Measurements from ENCODE around the gene HOXA5.

The HOXA5 gene

DNA sequence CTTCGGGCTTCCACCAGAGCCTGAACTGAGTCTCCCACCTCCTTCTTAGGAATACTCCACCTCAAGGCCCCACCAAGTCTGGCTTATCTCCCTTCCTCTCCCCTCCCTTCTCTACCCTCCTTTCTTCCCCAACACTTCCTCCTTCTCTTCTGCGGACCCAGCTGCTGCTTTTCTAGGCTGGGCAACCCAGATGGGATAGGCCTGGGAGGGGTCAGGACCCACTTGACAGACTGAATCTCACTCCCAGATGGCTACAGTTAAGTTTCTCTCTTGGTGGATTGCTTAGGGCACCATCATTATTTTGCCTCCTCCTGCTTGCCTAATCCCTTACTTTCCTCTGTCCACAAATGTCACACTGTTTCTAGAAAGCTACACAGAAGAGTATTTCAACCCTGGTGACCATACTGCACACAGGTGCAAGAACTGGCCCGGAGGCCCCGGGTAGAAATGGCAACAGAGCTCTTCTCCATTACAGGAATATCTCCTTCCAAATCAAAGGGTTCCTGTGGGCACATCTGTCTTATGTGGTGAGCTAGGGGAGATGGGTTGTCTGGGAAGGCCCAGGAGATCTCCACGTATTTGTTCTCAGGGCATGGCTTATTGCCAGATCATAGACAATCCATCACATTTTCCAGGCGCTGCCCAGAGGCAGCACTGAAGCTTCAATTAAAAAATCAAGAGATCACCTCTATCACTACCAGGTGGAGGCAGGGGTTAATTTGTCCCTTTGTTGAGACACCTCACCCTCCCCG is 46.7 kb upstream of the HOXA5 start:
- peaks cover 33% of the 10 kb centered on the region for H3K27me3 ChIP-seq (ENCODE audit: control insufficient read depth, insufficient read depth, low read length)
- H2AFZ ChIP-seq = no peak overlapping the region
- H3K36me3 ChIP-seq (ENCODE audit: control insufficient read depth, insufficient read depth, low read length) = no peaks in the 10 kb centered on the region
- H3K4me1 ChIP-seq = no peaks in the 10 kb centered on the region
- H3K9me3 ChIP-seq (ENCODE audit: control insufficient read depth, low read length) = no peaks in the 10 kb centered on the region
- no peak for TF ChIP-seq CTCF (IDR thresholded peaks at IDR 0.05)
- H3K4me3 ChIP-seq (ENCODE audit: low read depth, low read length) = no peak overlapping the region
- H3K27ac ChIP-seq = no peak overlapping the region
- H3K4me2 ChIP-seq (ENCODE audit: low read length) = no peak overlapping the region
- H3K9ac ChIP-seq = no peak overlapping the region
- no peaks in the 10 kb centered on the region for H3K79me2 ChIP-seq

GRCh38 chr7:27189295-27189996 is 46.0 kb upstream of the HOXA5 start:
- no peak for TF ChIP-seq CTCF (IDR thresholded peaks at IDR 0.05)
- no peaks in the 10 kb centered on the region for H3K4me1 ChIP-seq
- H3K9ac ChIP-seq = no peak overlapping the region
- no peak overlapping the region for H3K4me3 ChIP-seq (ENCODE audit: low read depth, low read length)
- H3K4me2 ChIP-seq (ENCODE audit: low read length) = no peak overlapping the region
- no peak overlapping the region for H2AFZ ChIP-seq
- H3K36me3 ChIP-seq (ENCODE audit: control insufficient read depth, insufficient read depth, low read length) = no peaks in the 10 kb centered on the region
- H3K79me2 ChIP-seq = no peaks in the 10 kb centered on the region
- no peak overlapping the region for H3K27ac ChIP-seq
- peaks cover 40% of the 10 kb centered on the region for H3K27me3 ChIP-seq (ENCODE audit: control insufficient read depth, insufficient read depth, low read length)
- H3K9me3 ChIP-seq (ENCODE audit: control insufficient read depth, low read length) = no peaks in the 10 kb centered on the region

DNA sequence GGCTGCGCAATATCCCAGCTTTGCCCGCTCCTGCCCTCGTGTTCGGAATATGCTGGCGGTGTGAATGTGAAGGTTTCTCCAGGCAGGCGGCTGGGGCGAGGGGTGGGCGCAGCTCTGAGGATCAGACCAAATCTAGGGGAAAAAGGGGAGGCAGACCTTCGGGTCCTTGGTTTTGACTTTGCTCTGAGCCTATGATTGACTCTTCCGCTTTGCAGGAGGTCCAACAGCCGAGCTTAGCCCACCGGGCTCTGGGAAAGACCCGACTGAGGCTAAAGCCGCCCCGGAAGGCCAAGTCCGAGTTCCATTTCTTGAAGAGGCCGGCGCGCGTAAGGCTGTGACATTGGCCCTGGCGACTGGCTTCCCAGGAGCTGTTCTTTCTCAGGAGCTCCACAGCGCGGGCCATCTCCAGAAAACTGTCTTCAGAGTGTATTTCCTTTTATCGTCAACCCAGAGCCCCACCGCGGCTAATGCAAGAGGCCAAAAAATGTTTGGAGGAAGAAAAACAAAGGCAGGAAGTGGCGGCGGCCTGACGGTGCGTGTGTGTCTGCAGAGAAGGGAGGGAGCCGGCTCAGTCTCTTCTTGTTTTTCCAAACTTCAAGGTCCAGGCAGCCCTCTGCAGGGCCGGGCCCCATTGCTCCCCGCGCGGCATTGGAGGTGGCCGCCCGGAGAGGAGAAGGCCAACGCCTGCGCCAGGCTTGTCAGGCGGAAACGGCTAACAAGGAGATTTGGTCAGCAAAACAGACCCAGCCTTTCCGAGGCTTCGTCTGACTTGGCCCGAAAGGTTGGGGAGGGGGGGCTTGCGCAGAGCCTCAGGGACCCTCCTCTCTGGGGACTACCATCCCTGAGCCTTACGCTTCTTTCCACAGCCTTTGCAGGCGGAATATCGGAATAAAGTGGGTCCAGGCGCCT is 45.2 kb upstream of the HOXA5 start:
- H3K4me1 ChIP-seq = no peaks in the 10 kb centered on the region
- peak overlapping the region; percentile 22 for H2AFZ ChIP-seq
- peaks cover 40% of the 10 kb centered on the region for H3K27me3 ChIP-seq (ENCODE audit: control insufficient read depth, insufficient read depth, low read length)
- no peak overlapping the region for H3K4me3 ChIP-seq (ENCODE audit: low read depth, low read length)
- H3K4me2 ChIP-seq (ENCODE audit: low read length) = no peak overlapping the region
- no peak for TF ChIP-seq CTCF (IDR thresholded peaks at IDR 0.05)
- H3K9me3 ChIP-seq (ENCODE audit: control insufficient read depth, low read length) = no peaks in the 10 kb centered on the region
- no peaks in the 10 kb centered on the region for H3K36me3 ChIP-seq (ENCODE audit: control insufficient read depth, insufficient read depth, low read length)
- no peaks in the 10 kb centered on the region for H3K79me2 ChIP-seq
- no peak overlapping the region for H3K27ac ChIP-seq
- no peak overlapping the region for H3K9ac ChIP-seq

DNA sequence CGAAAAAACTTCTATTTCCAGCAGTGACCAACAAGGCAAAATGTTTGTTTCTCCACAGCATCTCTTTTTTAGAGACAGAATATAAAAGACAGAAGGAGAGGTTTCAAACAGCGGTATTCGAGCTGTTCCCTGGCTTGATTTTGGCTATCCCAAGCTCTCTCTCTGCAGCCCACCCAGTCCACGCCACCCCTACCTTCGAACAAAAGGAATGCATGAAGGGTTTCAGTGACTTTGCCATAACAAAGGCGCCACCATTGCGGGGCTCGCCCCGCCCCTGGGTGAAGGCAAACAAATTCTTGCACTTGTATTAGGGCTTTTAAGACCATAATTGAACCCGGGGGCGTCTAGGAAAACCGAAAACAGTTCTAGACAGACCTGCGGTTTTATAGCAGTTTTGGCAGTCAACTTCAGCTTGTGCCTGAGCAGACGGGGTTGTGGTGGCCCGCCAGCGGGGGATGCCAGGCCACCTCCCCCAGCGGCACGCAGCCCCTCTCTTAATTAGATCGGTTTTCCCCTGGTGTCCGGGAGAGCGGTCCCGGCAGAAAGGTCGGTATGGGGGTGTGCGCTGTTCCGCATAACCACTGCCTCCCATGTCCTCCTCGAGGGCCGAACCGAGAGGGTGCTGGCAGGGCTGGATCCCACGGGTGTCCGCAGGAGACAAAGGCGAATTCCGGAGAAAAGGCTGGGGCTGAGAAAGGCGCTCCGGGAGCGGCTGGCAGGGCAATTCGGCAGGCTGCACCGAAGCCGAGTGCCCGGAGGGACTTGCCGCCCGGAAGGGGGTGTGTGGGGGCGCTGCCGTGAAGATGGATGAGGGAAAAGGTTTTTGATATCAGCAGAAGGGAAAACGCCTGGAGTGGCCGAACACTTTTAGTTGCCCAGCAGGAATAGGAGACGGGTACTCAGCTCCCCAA is 44.2 kb upstream of the HOXA5 start:
- no peak overlapping the region for H3K4me2 ChIP-seq (ENCODE audit: low read length)
- no peaks in the 10 kb centered on the region for H3K36me3 ChIP-seq (ENCODE audit: control insufficient read depth, insufficient read depth, low read length)
- H3K4me1 ChIP-seq = no peaks in the 10 kb centered on the region
- peaks cover 40% of the 10 kb centered on the region for H3K27me3 ChIP-seq (ENCODE audit: control insufficient read depth, insufficient read depth, low read length)
- no peaks in the 10 kb centered on the region for H3K79me2 ChIP-seq
- H3K9me3 ChIP-seq (ENCODE audit: control insufficient read depth, low read length) = no peaks in the 10 kb centered on the region
- TF ChIP-seq CTCF (IDR thresholded peaks at IDR 0.05) = no peak
- H2AFZ ChIP-seq = no peak overlapping the region
- H3K27ac ChIP-seq = no peak overlapping the region
- no peak overlapping the region for H3K4me3 ChIP-seq (ENCODE audit: low read depth, low read length)
- no peak overlapping the region for H3K9ac ChIP-seq

Data from parathyroid adenoma (tissue), 2 donors.